H1 (cell line): ENCODE measurements around the gene DIAPH2. TPM values are rescaled to one million over a fixed set of nuclear protein-coding genes. Genes with fewer than 3 reads are reported as not detected.

ENCODE experiments used
- CTCF ChIA-PET: fragments of 300-600 bp; sonication (Branson Sonifier 250); formaldehyde crosslinking; loops from one replicate; lab custom pipeline; 2021; ENCODE audit not compliant: partially characterized antibody; lab: Charles Lee
- POLR2A ChIA-PET: fragments of 300-600 bp; sonication (Branson Sonifier 250); formaldehyde crosslinking; loops from one replicate; lab custom pipeline; 2021; ENCODE audit warnings: inconsistent platforms; ENCODE audit not compliant: partially characterized antibody; lab: Charles Lee
- DNase-seq, 2 experiments: peaks; one replicate each; pipeline versions ENCODE4 v3.0.0 to v3.0.0-alpha.2; 2010 to 2022; ENCODE audit warnings: low spot score in 2 of 2, low read depth in 1 of 2, mixed read lengths in 1 of 2
- FAIRE-seq: peaks from 2 replicates; lab custom pipeline; 2011; peaks lifted over from hg19 to GRCh38; lab: Jason Lieb, UNC
- H2AFZ ChIP-seq: 2 replicates; pipeline ENCODE4 v1.8.1; 2012; ENCODE audit warnings: low read length, inconsistent platforms
- H2AK5ac ChIP-seq: 2 replicates; pipeline ENCODE4 v1.6.1; 2013; ENCODE audit warnings: low read depth, low read length
- H2BK120ac ChIP-seq: replicated peaks from 2 replicates; pipeline ENCODE3; 2013; ENCODE audit warnings: low read depth, low read length, inconsistent platforms
- H2BK12ac ChIP-seq: 2 replicates; pipeline ENCODE4 v1.6.1; 2013; ENCODE audit warnings: low read depth, low read length
- H2BK15ac ChIP-seq: 2 replicates; pipeline ENCODE4 v1.6.1; 2013; ENCODE audit warnings: low read length
- H2BK20ac ChIP-seq: 2 replicates; pipeline ENCODE4 v1.6.1; 2013; ENCODE audit warnings: low read length
- H2BK5ac ChIP-seq: 2 replicates; pipeline ENCODE4 v1.6.1; 2013; ENCODE audit warnings: low read depth, low read length
- H3K14ac ChIP-seq: 2 replicates; pipeline ENCODE4 v1.6.1; 2013; ENCODE audit warnings: inconsistent platforms; ENCODE audit not compliant: insufficient read length
- H3K18ac ChIP-seq: 2 replicates; pipeline ENCODE4 v1.6.1; 2013; ENCODE audit warnings: low read length; ENCODE audit errors: extremely low read depth
- H3K23ac ChIP-seq: 2 replicates; pipeline ENCODE4 v1.6.1; 2013; ENCODE audit warnings: inconsistent platforms; ENCODE audit not compliant: insufficient read length
- H3K23me2 ChIP-seq: 2 replicates; pipeline ENCODE4 v1.6.1; 2013; ENCODE audit warnings: low read depth, low read length
- H3K27ac ChIP-seq: 2 replicates; pipeline ENCODE4 v1.6.1; 2011; ENCODE audit warnings: low read depth, low read length, inconsistent platforms
- H3K27me3 ChIP-seq, 4 experiments: replicated peaks in 1 of 4; 1 replicate in 1 of 4; 2 replicates in 3 of 4; pipeline versions ENCODE4 v1.6.1 to v1.8.1; 2011 to 2013; ENCODE audit warnings: low read length in 3 of 4, mild to moderate bottlenecking in 3 of 4, inconsistent platforms in 2 of 4, mixed read lengths in 2 of 4, moderate library complexity in 1 of 4; ENCODE audit not compliant: control insufficient read depth in 3 of 4, insufficient read depth in 3 of 4; ENCODE audit errors: extremely low read depth in 1 of 4
- H3K36me3 ChIP-seq, 4 experiments: 2 replicates each; pipeline versions ENCODE4 v1.6.1 to v1.8.1; 2011 to 2013; ENCODE audit warnings: mild to moderate bottlenecking in 4 of 4, low read length in 3 of 4, moderate library complexity in 2 of 4, control low read depth in 1 of 4, inconsistent platforms in 1 of 4; ENCODE audit not compliant: insufficient read depth in 4 of 4, control insufficient read depth in 2 of 4
- H3K4ac ChIP-seq: replicated peaks from 2 replicates; pipeline ENCODE3; 2013; ENCODE audit warnings: low read length, low read depth, mixed read lengths, inconsistent platforms; ENCODE audit not compliant: insufficient read length
- H3K4me1 ChIP-seq, 4 experiments: replicated peaks in 1 of 4; 1 replicate in 1 of 4; 2 replicates in 3 of 4; pipeline versions ENCODE4 v1.6.1 to v1.8.1; 2011 to 2013; ENCODE audit warnings: low read length in 3 of 4, inconsistent platforms in 2 of 4, mixed read lengths in 1 of 4; ENCODE audit not compliant: insufficient read depth in 4 of 4, control insufficient read depth in 3 of 4
- H3K4me2 ChIP-seq, 2 experiments: 2 replicates each; pipeline versions ENCODE4 v1.6.1 to v1.8.1; 2011 to 2013; ENCODE audit warnings: low read depth in 2 of 2, low read length in 2 of 2, control low read depth in 1 of 2, inconsistent platforms in 1 of 2, mild to moderate bottlenecking in 1 of 2; ENCODE audit not compliant: insufficient read depth in 1 of 2
- H3K4me3 ChIP-seq, 4 experiments: fragments of 200-600, 300-600 bp in 1 of 4; sonication (generic), shearing (Covaris generic), sonication (Bioruptor Twin) in 1 of 4; 2 replicates each; pipeline versions ENCODE4 v1.5.1 to v1.8.1; 2011 to 2016; ENCODE audit warnings: low read length in 4 of 4, low read depth in 3 of 4, control low read depth in 2 of 4, inconsistent platforms in 2 of 4, mild to moderate bottlenecking in 2 of 4, mixed read lengths in 1 of 4, moderate library complexity in 1 of 4; ENCODE audit not compliant: insufficient read depth in 2 of 4; ENCODE audit errors: extremely low read depth in 1 of 4
- H3K56ac ChIP-seq: replicated peaks from 2 replicates; pipeline ENCODE3; 2013; ENCODE audit warnings: low read depth, mild to moderate bottlenecking, mixed read lengths, low read length, inconsistent platforms; ENCODE audit not compliant: insufficient read length
- H3K79me1 ChIP-seq: 2 replicates; pipeline ENCODE4 v1.6.1; 2013; ENCODE audit warnings: low read depth, low read length, control low read depth
- H3K79me2 ChIP-seq, 2 experiments: 2 replicates each; pipeline versions ENCODE4 v1.6.1 to v1.8.1; 2012 to 2013; ENCODE audit warnings: low read length in 2 of 2, mild to moderate bottlenecking in 2 of 2, inconsistent platforms in 1 of 2; ENCODE audit not compliant: insufficient read depth in 2 of 2, control insufficient read depth in 1 of 2
- H3K9ac ChIP-seq, 4 experiments: replicated peaks in 1 of 4; 1 replicate in 1 of 4; 2 replicates in 3 of 4; pipeline versions ENCODE4 v1.6.1 to v1.8.1; 2011 to 2013; ENCODE audit warnings: low read depth in 3 of 4, low read length in 3 of 4, control low read depth in 2 of 4, mild to moderate bottlenecking in 2 of 4, moderate library complexity in 2 of 4, inconsistent platforms in 1 of 4; ENCODE audit errors: extremely low read depth in 1 of 4
- H3K9me3 ChIP-seq, 2 experiments: 2 replicates each; pipeline versions ENCODE4 v1.6.1 to v1.8.1; 2012 to 2013; ENCODE audit warnings: mild to moderate bottlenecking in 2 of 2, moderate library complexity in 2 of 2, control low read depth in 1 of 2, inconsistent platforms in 1 of 2, low read depth in 1 of 2, low read length in 1 of 2, mixed read lengths in 1 of 2; ENCODE audit not compliant: insufficient read depth in 2 of 2
- H4K20me1 ChIP-seq, 2 experiments: replicated peaks in 1 of 2; 2 replicates each; pipeline versions ENCODE3 to v1.8.1; 2011 to 2013; ENCODE audit warnings: inconsistent platforms in 2 of 2, low read length in 2 of 2, mild to moderate bottlenecking in 1 of 2; ENCODE audit not compliant: insufficient read depth in 2 of 2, control insufficient read depth in 1 of 2
- H4K5ac ChIP-seq: 2 replicates; pipeline ENCODE4 v1.6.1; 2013; ENCODE audit warnings: low read length, low read depth, mixed read lengths, inconsistent platforms; ENCODE audit not compliant: insufficient read length
- H4K8ac ChIP-seq: 2 replicates; pipeline ENCODE4 v1.8.0; 2013; ENCODE audit warnings: mild to moderate bottlenecking, moderate library complexity, low read length, inconsistent platforms; ENCODE audit not compliant: insufficient read depth; ENCODE audit errors: extremely low read depth
- H4K91ac ChIP-seq: replicated peaks from 2 replicates; pipeline ENCODE3; 2013; ENCODE audit warnings: low read length, mixed read lengths, inconsistent platforms; ENCODE audit not compliant: insufficient read length
- BACH1 ChIP-seq: IDR thresholded peaks from 2 replicates; pipeline ENCODE4 v1.6.1; 2012; ENCODE audit warnings: low read length, improper control_type of control experiment
- CBX5 ChIP-seq: fragments of 300-800, 300-1000 bp; sonication (generic); IDR thresholded peaks from 2 replicates; pipeline ENCODE4 v1.7.1; 2016; ENCODE audit warnings: antibody characterized with exemption, low read length, low read depth
- CBX8 ChIP-seq: fragments of 300-800, 300-1000 bp; sonication (generic); IDR thresholded peaks from 2 replicates; pipeline ENCODE4 v1.7.1; 2016; ENCODE audit warnings: low read depth, low read length, borderline replicate concordance
- EP300 ChIP-seq, 2 experiments: IDR thresholded peaks; 1 replicate in 1 of 2; 2 replicates in 1 of 2; pipeline ENCODE4 v1.6.1; 2011 to 2012; ENCODE audit warnings: low read depth in 2 of 2, low read length in 2 of 2, mild to moderate bottlenecking in 2 of 2, borderline replicate concordance in 1 of 2, inconsistent platforms in 1 of 2, moderate library complexity in 1 of 2
- EZH2 ChIP-seq: fragments of 200-600 bp; sonication (generic); IDR thresholded peaks from 2 replicates; pipeline ENCODE4 v1.7.1; 2012; ENCODE audit warnings: low read depth, mild to moderate bottlenecking, moderate library complexity, low read length, inconsistent platforms; ENCODE audit not compliant: severe bottlenecking
- GABPA ChIP-seq: IDR thresholded peaks from 2 replicates; pipeline ENCODE4 v1.6.1; 2011; ENCODE audit warnings: mild to moderate bottlenecking, low read length, moderate library complexity, borderline replicate concordance; ENCODE audit not compliant: insufficient read depth
- HDAC2 ChIP-seq, 2 experiments: fragments of 300-600 bp in 1 of 2; sonication (generic) in 1 of 2; IDR thresholded peaks; 2 replicates each; pipeline ENCODE4 v1.6.1; 2011 to 2012; ENCODE audit warnings: low read depth in 2 of 2, low read length in 2 of 2, mild to moderate bottlenecking in 2 of 2, moderate library complexity in 2 of 2, borderline replicate concordance in 1 of 2, inconsistent platforms in 1 of 2
- MAFK ChIP-seq: IDR thresholded peaks from 2 replicates; pipeline ENCODE4 v1.6.1; 2012; ENCODE audit warnings: low read depth, mild to moderate bottlenecking, improper control_type of control experiment, low read length
- NRF1 ChIP-seq: IDR thresholded peaks from 2 replicates; pipeline ENCODE4 v1.6.1; 2011; ENCODE audit warnings: mild to moderate bottlenecking, low read depth, low read length, improper control_type of control experiment
- PHF8 ChIP-seq: fragments of 200-600 bp; sonication (generic); conservative IDR thresholded peaks from 2 replicates; pipeline ENCODE4 v1.7.1; 2012; ENCODE audit warnings: low read depth, mild to moderate bottlenecking, inconsistent platforms, low read length, moderate library complexity
- RAD21 ChIP-seq, 2 experiments: IDR thresholded peaks in 1 of 2; conservative IDR thresholded peaks in 1 of 2; 2 replicates each; pipeline ENCODE4 v1.6.1; 2011; ENCODE audit warnings: low read depth in 2 of 2, low read length in 2 of 2, improper control_type of control experiment in 1 of 2, inconsistent platforms in 1 of 2, mild to moderate bottlenecking in 1 of 2, moderate library complexity in 1 of 2
- SP2 ChIP-seq: IDR thresholded peaks from 2 replicates; pipeline ENCODE4 v1.6.1; 2012; ENCODE audit warnings: mild to moderate bottlenecking, low read length, inconsistent platforms
- SP4 ChIP-seq: IDR thresholded peaks from 2 replicates; pipeline ENCODE4 v1.6.1; 2012; ENCODE audit warnings: low read length, inconsistent platforms
- TBP ChIP-seq: IDR thresholded peaks from 2 replicates; pipeline ENCODE4 v1.6.1; 2011; ENCODE audit warnings: low read depth, low read length, improper control_type of control experiment
- YY1 ChIP-seq: IDR thresholded peaks from 2 replicates; pipeline ENCODE4 v1.6.1; 2011; ENCODE audit warnings: low read depth, mild to moderate bottlenecking, low read length
- WGBS, 2 experiments: shearing (Covaris generic) in 1 of 2; methylation state at CpG; one replicate each; pipeline versions ENCODE4 v1.1.6 to v1.1.7; 2013 to 2015; ENCODE audit warnings: low lambda C conversion rate in 2 of 2, mixed read lengths in 2 of 2, inconsistent platforms in 1 of 2, low coverage in 1 of 2, missing lambda C conversion rate in 1 of 2; ENCODE audit not compliant: insufficient replicate concordance in 2 of 2, insufficient coverage in 1 of 2, insufficient read length in 1 of 2; ENCODE audit errors: extremely low coverage in 1 of 2, missing lambda C conversion rate in 1 of 2; 5-methylcytosine and 5-hydroxymethylcytosine counted together
- polyA plus RNA-seq, 7 experiments: library from polyadenylated mRNA; depleted of rRNA in 3 of 7; stranded (reverse) in 5 of 7; unstranded in 2 of 7; fragments of >200 nt in 5 of 7; fragments of 200-250 nt in 2 of 7; gene quantifications; 1 replicate in 5 of 7; 2 replicates in 1 of 7; 4 replicates in 1 of 7; pipeline versions ENCODE4 v1.2.1 to v1.2.3, GENCODE V29; 2011 to 2013; ENCODE audit warnings: missing spikeins in 2 of 7, mixed read lengths in 2 of 7
- total RNA-seq: library from RNA; stranded (reverse); fragmentation: NEBNext Ultra II Directional; extraction: Animal tissue kit (Norgen Biotek cat#: 25700); gene quantifications from 2 replicates; pipeline ENCODE4 v1.2.1, GENCODE V29; 2021

The DIAPH2 gene
- total and polyA plus RNA-seq, 2 of the 8 experiments (the other 6 are each of a cell fraction or from before 2014, with no cell fraction given): 4.4 to 24.3 TPM

DNA sequence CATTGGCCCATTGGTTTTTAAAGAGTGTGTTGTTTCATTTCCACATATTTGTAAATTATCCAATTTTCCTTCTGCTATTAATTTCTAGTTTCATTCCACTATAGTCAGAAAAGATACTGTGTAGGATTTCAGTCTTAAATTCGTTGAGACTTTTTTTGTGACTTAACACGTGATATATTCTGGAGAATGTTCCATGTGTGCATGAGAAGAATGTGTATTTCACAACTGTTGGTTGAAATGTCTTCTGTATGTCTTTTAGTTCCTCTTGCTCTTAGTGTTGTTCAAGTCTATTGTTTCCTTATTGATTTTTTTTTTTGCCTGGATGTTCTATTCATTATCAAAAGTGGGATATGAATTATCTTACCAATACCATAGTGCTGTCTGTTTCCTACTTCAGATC lies 806.0 kb downstream of the DIAPH2 start:
- H3K4ac ChIP-seq: no peak overlapping the region
- no peak overlapping the region for H3K18ac ChIP-seq
- H3K9me3 ChIP-seq: no peaks in the 10 kb centered on the region
- no peaks in the 10 kb centered on the region for H3K27me3 ChIP-seq
- H4K8ac ChIP-seq: no peak overlapping the region
- no peak overlapping the region for H2BK120ac ChIP-seq
- H3K27ac ChIP-seq: no peak overlapping the region
- DNase-seq (no peak), FAIRE-seq (no peak)
- no peak overlapping the region for H3K23ac ChIP-seq
- no peak overlapping the region for H4K5ac ChIP-seq
- no peak overlapping the region for H2BK12ac ChIP-seq
- H3K36me3 ChIP-seq: no peaks in the 10 kb centered on the region
- no peak overlapping the region for H4K91ac ChIP-seq
- no peak overlapping the region for H2BK5ac ChIP-seq
- no peak overlapping the region for H2AK5ac ChIP-seq
- ChIA-PET POLR2A (no interaction called here), CTCF (no interaction called here)
- no peak overlapping the region for H2BK20ac ChIP-seq
- H3K79me2 ChIP-seq: no peaks in the 10 kb centered on the region
- H3K9ac ChIP-seq: no peak overlapping the region
- H3K23me2 ChIP-seq: no peaks in the 10 kb centered on the region
- H4K20me1 ChIP-seq: no peaks in the 10 kb centered on the region
- H3K4me3 ChIP-seq: no peak overlapping the region
- H3K56ac ChIP-seq: no peak overlapping the region
- H3K4me2 ChIP-seq: no peak overlapping the region
- 84% methylated on average over 2 of the region's 2 CpGs; no CpG with 5 or more reads in 1 of the 2 experiments for WGBS, 2 experiments
- no peaks in the 10 kb centered on the region for H3K79me1 ChIP-seq
- no peak overlapping the region for H3K14ac ChIP-seq
- H3K4me1 ChIP-seq: peaks cover 0 to 4% (median 0%) of the 10 kb centered on the region in 4 experiments; a peak in 1 of 7 replicates
- no peak overlapping the region for H2AFZ ChIP-seq
- H2BK15ac ChIP-seq: no peak overlapping the region
- TF ChIP-seq SP2 (no peak), EZH2 (no peak), SP4 (no peak), PHF8 (no peak), NRF1 (no peak), GABPA (no peak), CBX8 (no peak), YY1 (no peak), MAFK (no peak), CBX5 (no peak), BACH1 (no peak), EP300 (IDR thresholded peaks at IDR 0.05; ENCODE audit: borderline replicate concordance in 1 of 2, low read depth in 2 of 2, low read length in 2 of 2) (no peak), RAD21 (IDR thresholded peaks at IDR 0.05 in 1 of 2, conservative IDR thresholded peaks at IDR 0.05 in 1 of 2; ENCODE audit: low read depth in 2 of 2, low read length in 2 of 2) (no peak), HDAC2 (IDR thresholded peaks at IDR 0.05; ENCODE audit: borderline replicate concordance in 1 of 2, low read depth in 2 of 2, low read length in 2 of 2) (no peak), TBP (no peak)
